SU-DHL-6 (cell line): ENCODE measurements around the gene CREB5.

Experiments used
- H2AFZ ChIP-seq: fragments of 200-600 bp; sonication (generic); 2 replicates; pipeline ENCODE4 v1.6.1; 2014; ENCODE audit warnings: low read depth, mild to moderate bottlenecking, moderate library complexity, mixed read lengths, antibody characterized with exemption, low read length; ENCODE audit not compliant: severe bottlenecking
- H3F3A ChIP-seq: fragments of 200-600 bp; shearing (Covaris generic); 2 replicates; pipeline ENCODE4 v1.6.0; 2016; ENCODE audit warnings: antibody characterized with exemption, mild to moderate bottlenecking; ENCODE audit not compliant: insufficient read depth
- H3K27ac ChIP-seq: fragments of 200-600 bp; sonication (generic); 2 replicates; pipeline ENCODE4 v1.5.1; 2016; ENCODE audit warnings: low read depth, mild to moderate bottlenecking, low read length, moderate library complexity, mixed read lengths
- H3K27me3 ChIP-seq: fragments of 200-600 bp; sonication (generic), shearing (Covaris generic); 2 replicates; pipeline ENCODE4 v1.6.0; 2014; ENCODE audit warnings: mild to moderate bottlenecking, low read length
- H3K36me3 ChIP-seq: fragments of 200-600 bp; sonication (generic); 2 replicates; pipeline ENCODE4 v1.6.1; 2014; ENCODE audit warnings: mild to moderate bottlenecking, low read length, mixed read lengths
- H3K4me2 ChIP-seq: fragments of 300-600, 200-600 bp; shearing (Covaris generic), sonication (generic); 2 replicates; pipeline ENCODE4 v1.6.0; 2014; ENCODE audit warnings: low read length, low read depth, mild to moderate bottlenecking; ENCODE audit not compliant: poor library complexity, severe bottlenecking
- H3K4me3 ChIP-seq: fragments of 200-600 bp; sonication (generic); 2 replicates; pipeline ENCODE4 v1.5.1; 2014; ENCODE audit warnings: antibody characterized with exemption, low read length, mild to moderate bottlenecking, mixed read lengths; ENCODE audit not compliant: insufficient read depth, poor library complexity, severe bottlenecking
- H3K79me2 ChIP-seq: fragments of 200-600 bp; sonication (generic); 2 replicates; pipeline ENCODE4 v1.6.1; 2014; ENCODE audit warnings: mild to moderate bottlenecking, low read length, moderate library complexity; ENCODE audit not compliant: insufficient read depth
- H3K9ac ChIP-seq: fragments of 200-600 bp; sonication (generic); 2 replicates; pipeline ENCODE4 v1.7.0; 2014; ENCODE audit warnings: mild to moderate bottlenecking, low read length
- H3K9me2 ChIP-seq: fragments of 200-600 bp; sonication (generic); replicated peaks from 2 replicates; pipeline ENCODE4 v1.6.1; 2014; ENCODE audit warnings: low read length; ENCODE audit not compliant: insufficient read depth
- H3K9me3 ChIP-seq: fragments of 200-600 bp; sonication (generic); 2 replicates; pipeline ENCODE4 v1.6.1; 2014; ENCODE audit warnings: low read length, mixed read lengths; ENCODE audit not compliant: insufficient read depth
- H4K20me1 ChIP-seq: fragments of 200-600 bp; sonication (generic); 2 replicates; pipeline ENCODE4 v1.6.1; 2014; ENCODE audit warnings: low read depth, mild to moderate bottlenecking, antibody characterized with exemption, low read length, moderate library complexity, mixed read lengths
- EZH2phosphoT487 ChIP-seq: fragments of 200-600 bp; sonication (generic), shearing (Covaris generic); conservative IDR thresholded peaks from 2 replicates; pipeline ENCODE4 v1.6.1; 2018; ENCODE audit warnings: mild to moderate bottlenecking, antibody characterized with exemption, low read length, moderate library complexity, mixed read lengths
- TF ChIP-seq, protein P1 (sequence below): fragments of 200-600 bp; sonication (generic); IDR thresholded peaks from one replicate; pipeline ENCODE4 v1.5.1; 2017; ENCODE audit warnings: antibody characterized with exemption, mild to moderate bottlenecking, low read length, moderate library complexity; ENCODE audit not compliant: insufficient read depth, poor library complexity, severe bottlenecking

The CREB5 gene

DNA sequence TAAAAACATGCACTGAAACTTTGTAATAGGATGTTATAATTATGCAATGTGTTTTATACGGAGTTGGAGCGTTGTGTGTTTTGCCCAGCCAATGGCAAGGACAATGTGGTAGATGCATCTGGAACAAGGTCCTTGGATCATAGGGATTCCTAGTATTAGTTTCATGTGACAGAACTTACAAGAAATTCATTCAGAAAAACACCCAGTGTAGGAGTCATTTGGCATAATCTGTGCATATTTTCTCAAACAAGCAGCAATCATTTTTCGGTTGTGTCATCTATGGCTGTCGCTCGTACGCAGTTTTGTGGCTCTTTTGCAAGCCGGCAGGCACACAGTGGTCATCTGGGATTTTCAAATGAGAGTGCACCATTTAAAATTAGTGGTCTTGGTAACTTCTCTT lies 19.8 kb downstream of the CREB5 start:
- Histone ChIP-seq H3K4me2 (no peak overlapping the region), H3K36me3 (no peaks in the 10 kb centered on the region), H3K27me3 (no peaks in the 10 kb centered on the region), H3K4me3 (no peak overlapping the region), H3F3A (no peaks in the 10 kb centered on the region), H3K9ac (no peak overlapping the region), H3K9me2 (no peaks in the 10 kb centered on the region), H4K20me1 (no peaks in the 10 kb centered on the region), H3K9me3 (no peaks in the 10 kb centered on the region), H2AFZ (no peak overlapping the region), H3K79me2 (no peaks in the 10 kb centered on the region), H3K27ac (no peak overlapping the region)
- TF ChIP-seq, protein P1, sequence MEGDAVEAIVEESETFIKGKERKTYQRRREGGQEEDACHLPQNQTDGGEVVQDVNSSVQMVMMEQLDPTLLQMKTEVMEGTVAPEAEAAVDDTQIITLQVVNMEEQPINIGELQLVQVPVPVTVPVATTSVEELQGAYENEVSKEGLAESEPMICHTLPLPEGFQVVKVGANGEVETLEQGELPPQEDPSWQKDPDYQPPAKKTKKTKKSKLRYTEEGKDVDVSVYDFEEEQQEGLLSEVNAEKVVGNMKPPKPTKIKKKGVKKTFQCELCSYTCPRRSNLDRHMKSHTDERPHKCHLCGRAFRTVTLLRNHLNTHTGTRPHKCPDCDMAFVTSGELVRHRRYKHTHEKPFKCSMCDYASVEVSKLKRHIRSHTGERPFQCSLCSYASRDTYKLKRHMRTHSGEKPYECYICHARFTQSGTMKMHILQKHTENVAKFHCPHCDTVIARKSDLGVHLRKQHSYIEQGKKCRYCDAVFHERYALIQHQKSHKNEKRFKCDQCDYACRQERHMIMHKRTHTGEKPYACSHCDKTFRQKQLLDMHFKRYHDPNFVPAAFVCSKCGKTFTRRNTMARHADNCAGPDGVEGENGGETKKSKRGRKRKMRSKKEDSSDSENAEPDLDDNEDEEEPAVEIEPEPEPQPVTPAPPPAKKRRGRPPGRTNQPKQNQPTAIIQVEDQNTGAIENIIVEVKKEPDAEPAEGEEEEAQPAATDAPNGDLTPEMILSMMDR = no peak

GRCh38 chr7:28433039-28433438 lies 20.7 kb downstream of the CREB5 start:
- no peak for TF ChIP-seq EZH2phosphoT487
- TF ChIP-seq, protein P1 = no peak
- Histone ChIP-seq H3K9me3 (no peaks in the 10 kb centered on the region), H3K27me3 (no peaks in the 10 kb centered on the region), H4K20me1 (no peaks in the 10 kb centered on the region), H3K4me3 (no peak overlapping the region), H3K9me2 (no peaks in the 10 kb centered on the region), H3K79me2 (no peaks in the 10 kb centered on the region), H3K36me3 (no peaks in the 10 kb centered on the region), H3K9ac (no peak overlapping the region), H2AFZ (no peak overlapping the region), H3F3A (no peaks in the 10 kb centered on the region), H3K4me2 (no peak overlapping the region), H3K27ac (no peak overlapping the region)

- no peak overlapping the region for H2AFZ ChIP-seq
- no peaks in the 10 kb centered on the region for H3K9me3 ChIP-seq
- H3K27me3 ChIP-seq = no peaks in the 10 kb centered on the region
- H3K79me2 ChIP-seq = no peaks in the 10 kb centered on the region
- no peaks in the 10 kb centered on the region for H3K9me2 ChIP-seq
- no peak overlapping the region for H3K4me3 ChIP-seq
- H3K36me3 ChIP-seq = no peaks in the 10 kb centered on the region
- H3K4me2 ChIP-seq = no peak overlapping the region
- TF ChIP-seq, protein P1 = no peak
- no peak for TF ChIP-seq EZH2phosphoT487
- no peaks in the 10 kb centered on the region for H4K20me1 ChIP-seq
- H3K9ac ChIP-seq = no peak overlapping the region
- H3K27ac ChIP-seq = no peak overlapping the region
- no peaks in the 10 kb centered on the region for H3F3A ChIP-seq
Measured at GRCh38 chr7:28433699-28434219, 21.4 kb downstream of the CREB5 start.

DNA sequence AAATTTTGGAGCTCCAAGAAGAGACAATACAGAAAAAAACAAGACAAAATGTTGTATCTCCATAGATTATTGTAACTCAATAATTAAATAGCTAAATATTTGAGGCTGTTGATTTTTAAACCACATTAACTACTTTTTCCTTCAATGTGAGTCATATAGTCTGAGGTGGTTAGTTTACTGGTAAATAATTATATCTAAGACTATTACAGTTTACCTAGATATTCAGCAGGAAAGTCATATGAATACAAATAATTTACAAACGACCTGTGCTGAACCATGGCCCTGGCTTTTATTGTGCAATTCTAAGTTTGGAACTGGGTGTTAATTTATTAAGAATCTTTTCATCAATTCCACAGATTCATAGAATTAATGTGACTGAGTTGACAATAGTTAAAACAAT lies 22.2 kb downstream of the CREB5 start:
- H3K79me2 ChIP-seq = no peaks in the 10 kb centered on the region
- H3K4me3 ChIP-seq = no peak overlapping the region
- no peaks in the 10 kb centered on the region for H4K20me1 ChIP-seq
- H3F3A ChIP-seq = no peaks in the 10 kb centered on the region
- no peaks in the 10 kb centered on the region for H3K9me3 ChIP-seq
- H3K36me3 ChIP-seq = no peaks in the 10 kb centered on the region
- H3K9me2 ChIP-seq = no peaks in the 10 kb centered on the region
- H3K9ac ChIP-seq = no peak overlapping the region
- no peaks in the 10 kb centered on the region for H3K27me3 ChIP-seq
- no peak overlapping the region for H2AFZ ChIP-seq
- no peak overlapping the region for H3K27ac ChIP-seq
- no peak for TF ChIP-seq EZH2phosphoT487
- TF ChIP-seq, protein P1 = no peak
- no peak overlapping the region for H3K4me2 ChIP-seq
